Measurements from ENCODE around the gene CECR2.

- no peak for TF ChIP-seq CTCF (IDR thresholded peaks at IDR 0.05; ENCODE audit: poor library complexity, severe bottlenecking)
- no peak for TF ChIP-seq TAF1 (IDR thresholded peaks at IDR 0.05; ENCODE audit: low read depth)
- TF ChIP-seq EP300 (conservative IDR thresholded peaks at IDR 0.05; ENCODE audit: poor library complexity, severe bottlenecking), result no peak
- no peak for TF ChIP-seq POLR2AphosphoS5 (IDR thresholded peaks at IDR 0.05)
- no peak for TF ChIP-seq RAD21 (conservative IDR thresholded peaks at IDR 0.05)
- no peak for TF ChIP-seq EZH2 (IDR thresholded peaks at IDR 0.05; ENCODE audit: borderline replicate concordance, insufficient read depth, low read length, poor library complexity, severe bottlenecking)
Measured at GRCh38 chr22:17483688-17484372, 114.6 kb downstream of the CECR2 start.
